Mucosa of descending colon (tissue), 3 donors: ENCODE results near the gene PEX13. TPM values are rescaled to one million over a fixed set of nuclear protein-coding genes. Genes with fewer than 3 reads are reported as not detected.
A peak's percentile ranks its signal among the peaks of the same experiment; 100 is the strongest.

Experiments used
- ATAC-seq: fragments of 200-7000 bp; cut with Tn5 transposase; one replicate; pipeline ENCODE4 v1.9.1; 2020; ENCODE audit warnings: mild to moderate bottlenecking, moderate library complexity
- DNase-seq, 3 donors: peaks; one replicate each; pipeline ENCODE4 v3.0.0-alpha.2; 2020
- H3K36me3 ChIP-seq: fragments of 200-600 bp; one replicate; pipeline ENCODE4 v1.8.0; 2021; ENCODE audit warnings: low read depth, mild to moderate bottlenecking
- H3K4me1 ChIP-seq: fragments of 200-600 bp; one replicate; pipeline ENCODE4 v1.8.0; 2021; ENCODE audit warnings: low read depth, mild to moderate bottlenecking
- H3K4me3 ChIP-seq: fragments of 200-600 bp; one replicate; pipeline ENCODE4 v1.8.0; 2021; ENCODE audit warnings: mild to moderate bottlenecking
- H3K9me3 ChIP-seq: fragments of 200-600 bp; one replicate; pipeline ENCODE4 v1.8.0; 2021; ENCODE audit warnings: mild to moderate bottlenecking
- intact Hi-C, 2 donors: fragments of 100-400 bp; cut with DNase I in 1 of 2; cut with micrococcal nuclease in 1 of 2; formaldehyde crosslinking; loops; one replicate each; pipeline versions ENCODE4 v1.11.0 to v1.11.1; 2022; cut with DNase I, micrococcal nuclease
- long read RNA-seq, 2 donors: library from polyadenylated mRNA; unstranded; transcript quantifications; one replicate each; pipeline ENCODE4 v2.0.0, GENCODE V29; 2019 to 2021
- total RNA-seq, 3 donors: library from RNA; stranded (reverse); fragmentation: NEBNext Ultra II Directional in 2 of 3; extraction: Animal tissue kit (Norgen Biotek cat#: 25700) in 2 of 3; gene quantifications; one replicate each; pipeline versions ENCODE4 v1.2.1 to v1.2.4, GENCODE V29; 2021 to 2023
- TF ChIP-seq, protein P1 (sequence below): fragments of 200-600 bp; IDR thresholded peaks from one replicate; pipeline ENCODE4 v1.8.0; 2022; ENCODE audit warnings: antibody characterized with exemption, mild to moderate bottlenecking
- donor health status: DM: no; HTN: no; CAD: no; lungs with moderate emphysema.
- donor health status: DM: no; HTN: no; CAD: no.
- donor health status: DM: no; HTN: yes; CAD: no.

PEX13 gene, protein sequence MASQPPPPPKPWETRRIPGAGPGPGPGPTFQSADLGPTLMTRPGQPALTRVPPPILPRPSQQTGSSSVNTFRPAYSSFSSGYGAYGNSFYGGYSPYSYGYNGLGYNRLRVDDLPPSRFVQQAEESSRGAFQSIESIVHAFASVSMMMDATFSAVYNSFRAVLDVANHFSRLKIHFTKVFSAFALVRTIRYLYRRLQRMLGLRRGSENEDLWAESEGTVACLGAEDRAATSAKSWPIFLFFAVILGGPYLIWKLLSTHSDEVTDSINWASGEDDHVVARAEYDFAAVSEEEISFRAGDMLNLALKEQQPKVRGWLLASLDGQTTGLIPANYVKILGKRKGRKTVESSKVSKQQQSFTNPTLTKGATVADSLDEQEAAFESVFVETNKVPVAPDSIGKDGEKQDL
- total RNA-seq: 10 to 100 TPM; 24.9 to 34.9 (median 28.9) TPM
- long read RNA-seq, donor 1, full-length matches to known transcripts: 14 of 17 reads
- long read RNA-seq, donor 1, partial matches to known transcripts: 0 of 17 reads
- long read RNA-seq, donor 1, other reads (novel, unspliced or antisense): 3 of 17 reads
- long read RNA-seq, donor 2, full-length matches to known transcripts: 18 of 22 reads
- long read RNA-seq, donor 2, partial matches to known transcripts: 4 of 22 reads
- long read RNA-seq, donor 2, other reads (novel, unspliced or antisense): 0 of 22 reads

- DNase-seq (peak; percentile 83 to 88 (median 84)), ATAC-seq (peak; percentile 83)
- Histone ChIP-seq H3K4me3 (peak within 1 kb of the TSS; percentile 62), H3K4me1 (peaks cover 29% of the 10 kb centered on the region), H3K9me3 (no peaks in the 10 kb centered on the region), H3K36me3 (no peaks in the 10 kb centered on the region)
- intact Hi-C loops: no loop called here
- TF ChIP-seq, protein P1, sequence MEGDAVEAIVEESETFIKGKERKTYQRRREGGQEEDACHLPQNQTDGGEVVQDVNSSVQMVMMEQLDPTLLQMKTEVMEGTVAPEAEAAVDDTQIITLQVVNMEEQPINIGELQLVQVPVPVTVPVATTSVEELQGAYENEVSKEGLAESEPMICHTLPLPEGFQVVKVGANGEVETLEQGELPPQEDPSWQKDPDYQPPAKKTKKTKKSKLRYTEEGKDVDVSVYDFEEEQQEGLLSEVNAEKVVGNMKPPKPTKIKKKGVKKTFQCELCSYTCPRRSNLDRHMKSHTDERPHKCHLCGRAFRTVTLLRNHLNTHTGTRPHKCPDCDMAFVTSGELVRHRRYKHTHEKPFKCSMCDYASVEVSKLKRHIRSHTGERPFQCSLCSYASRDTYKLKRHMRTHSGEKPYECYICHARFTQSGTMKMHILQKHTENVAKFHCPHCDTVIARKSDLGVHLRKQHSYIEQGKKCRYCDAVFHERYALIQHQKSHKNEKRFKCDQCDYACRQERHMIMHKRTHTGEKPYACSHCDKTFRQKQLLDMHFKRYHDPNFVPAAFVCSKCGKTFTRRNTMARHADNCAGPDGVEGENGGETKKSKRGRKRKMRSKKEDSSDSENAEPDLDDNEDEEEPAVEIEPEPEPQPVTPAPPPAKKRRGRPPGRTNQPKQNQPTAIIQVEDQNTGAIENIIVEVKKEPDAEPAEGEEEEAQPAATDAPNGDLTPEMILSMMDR: no peak
These were observed at the start of gene PEX13, which contains the start of gene PUS10 for GRCh38 chr2:61017556-61018317. PEX13 (plus strand) TSS chr2:61017720; CDS start chr2:61017760, 40 bp downstream. PUS10 (minus strand) TSS chr2:61018255; CDS start chr2:61011890, 6,365 bp downstream.

DNA sequence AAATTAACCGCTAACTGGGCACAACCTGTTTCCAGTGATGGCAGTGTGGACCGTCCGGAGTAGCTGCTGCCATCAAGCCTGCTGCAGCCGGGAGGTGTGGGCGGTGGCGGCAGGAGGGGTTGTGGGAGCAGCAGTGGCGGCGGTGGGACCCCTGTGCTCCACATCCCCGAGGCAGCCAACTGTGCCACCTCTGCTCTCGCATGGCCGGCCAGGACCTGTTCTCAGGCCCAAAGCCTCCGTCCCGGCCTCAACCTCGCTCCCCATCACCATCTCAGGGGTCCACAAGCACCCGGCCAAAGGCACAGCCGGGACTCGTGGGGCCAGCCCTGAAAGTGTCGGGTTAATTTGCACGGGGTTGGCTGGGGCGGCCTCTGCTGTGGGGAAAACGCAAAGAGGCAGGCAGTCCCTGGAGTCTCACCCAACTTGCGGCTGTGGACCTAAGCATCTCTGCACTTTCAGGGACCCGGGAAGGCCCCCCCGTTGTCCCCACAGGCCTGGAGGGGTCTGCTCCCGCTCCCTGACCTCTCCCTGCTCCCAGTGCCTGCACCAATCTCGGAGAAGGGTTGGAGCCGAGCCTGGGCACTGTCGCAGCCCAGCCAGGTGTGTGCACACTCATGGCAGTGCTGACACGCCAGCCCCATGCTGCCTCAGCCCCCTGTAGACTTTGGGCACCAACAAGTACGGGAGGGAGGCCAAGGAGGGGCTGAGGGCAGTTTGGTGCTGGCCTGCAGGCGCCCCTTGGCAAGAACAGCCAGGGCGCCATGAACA lies 44.4 kb upstream of the PEX13 start:
- no peaks in the 10 kb centered on the region for H3K36me3 ChIP-seq
- ATAC-seq: peak; percentile 16
- no peak overlapping the region for H3K4me3 ChIP-seq

DNA sequence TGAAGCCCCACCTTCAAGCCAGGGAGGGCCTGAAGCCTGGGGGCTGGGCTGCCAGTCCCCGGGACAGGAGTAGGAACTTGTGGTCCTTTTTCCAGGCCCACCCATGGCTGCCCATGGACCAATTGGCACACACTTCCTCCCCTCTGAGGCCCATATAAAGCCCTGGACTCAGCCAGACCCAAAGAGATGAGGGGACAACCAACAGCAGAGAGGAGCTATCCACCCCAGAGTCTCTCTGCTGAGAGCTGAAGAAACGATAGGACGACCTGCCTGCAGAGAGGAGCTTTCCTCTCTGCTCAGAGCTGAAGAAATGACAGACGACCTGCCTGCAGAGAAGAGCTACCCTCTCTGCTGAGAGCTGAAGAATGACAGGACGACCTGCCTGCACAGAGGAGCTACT lies 43.8 kb upstream of the PEX13 start:
- ATAC-seq (peak; percentile 20), DNase-seq (no peak)
- Histone ChIP-seq H3K4me3 (no peak overlapping the region), H3K36me3 (no peaks in the 10 kb centered on the region), H3K4me1 (peaks cover 3% of the 10 kb centered on the region), H3K9me3 (no peaks in the 10 kb centered on the region)
- TF ChIP-seq, protein P1: no peak
- intact Hi-C loops: no loop called here

More for the DNA sequence above, 44.4 kb upstream of the PEX13 start:
- Histone ChIP-seq H3K9me3 (no peaks in the 10 kb centered on the region), H3K4me1 (peaks cover 3% of the 10 kb centered on the region)
- intact Hi-C loops: no loop called here
- DNase-seq: peak in 1 of 3 donors; percentile 55
- TF ChIP-seq, protein P1: no peak

GRCh38 chr2:60974652-60975051 lies 42.9 kb upstream of the PEX13 start:
- ATAC-seq (no peak), DNase-seq (no peak)
- H3K9me3 ChIP-seq: no peaks in the 10 kb centered on the region
- H3K4me1 ChIP-seq: peaks cover 3% of the 10 kb centered on the region
- TF ChIP-seq, protein P1: no peak
- no peaks in the 10 kb centered on the region for H3K36me3 ChIP-seq
- intact Hi-C loops: no loop called here
- no peak overlapping the region for H3K4me3 ChIP-seq
